ENCODE measurements around the gene GPC6.

- TF ChIP-seq, protein P1, sequence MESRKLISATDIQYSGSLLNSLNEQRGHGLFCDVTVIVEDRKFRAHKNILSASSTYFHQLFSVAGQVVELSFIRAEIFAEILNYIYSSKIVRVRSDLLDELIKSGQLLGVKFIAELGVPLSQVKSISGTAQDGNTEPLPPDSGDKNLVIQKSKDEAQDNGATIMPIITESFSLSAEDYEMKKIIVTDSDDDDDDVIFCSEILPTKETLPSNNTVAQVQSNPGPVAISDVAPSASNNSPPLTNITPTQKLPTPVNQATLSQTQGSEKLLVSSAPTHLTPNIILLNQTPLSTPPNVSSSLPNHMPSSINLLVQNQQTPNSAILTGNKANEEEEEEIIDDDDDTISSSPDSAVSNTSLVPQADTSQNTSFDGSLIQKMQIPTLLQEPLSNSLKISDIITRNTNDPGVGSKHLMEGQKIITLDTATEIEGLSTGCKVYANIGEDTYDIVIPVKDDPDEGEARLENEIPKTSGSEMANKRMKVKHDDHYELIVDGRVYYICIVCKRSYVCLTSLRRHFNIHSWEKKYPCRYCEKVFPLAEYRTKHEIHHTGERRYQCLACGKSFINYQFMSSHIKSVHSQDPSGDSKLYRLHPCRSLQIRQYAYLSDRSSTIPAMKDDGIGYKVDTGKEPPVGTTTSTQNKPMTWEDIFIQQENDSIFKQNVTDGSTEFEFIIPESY (IDR thresholded peaks at IDR 0.05), result no peak
- no peak for TF ChIP-seq FOXA1 (IDR thresholded peaks at IDR 0.05)
- no peak for TF ChIP-seq ATF3 (IDR thresholded peaks at IDR 0.05)
- TF ChIP-seq TAF1 (conservative IDR thresholded peaks at IDR 0.05), result no peak
Measured at GRCh38 chr13:93502987-93503615, 276.5 kb downstream of the GPC6 start.

All from liver (tissue), 2 donors.